HEK293 (cell line): ENCODE results near the gene COL6A5.

Experiments used
- CTCF ChIA-PET: fragments of 350-600 bp; formaldehyde crosslinking; extraction: SDS; loops from one replicate; lab custom pipeline; 2021; ENCODE audit warnings: antibody characterized with exemption; lab: Yijun Ruan, JAX
- POLR2A ChIA-PET: fragments of 300-600 bp; formaldehyde crosslinking; extraction: SDS; loops from one replicate; lab custom pipeline; 2020; ENCODE audit warnings: antibody characterized with exemption, inconsistent platforms; lab: Yijun Ruan, JAX
- H3K27ac ChIP-seq: fragments of 200-500 bp; sonication (Bioruptor generic); 2 replicates; pipeline ENCODE4 v1.5.1; 2014; ENCODE audit warnings: low read depth, low read length, control low read depth, inconsistent platforms; ENCODE audit errors: extremely low read depth
- H3K36me3 ChIP-seq, 2 experiments: fragments of 200-500 bp in 1 of 2; sonication (Bioruptor generic) in 1 of 2; 1 replicate in 1 of 2; 2 replicates in 1 of 2; pipeline ENCODE4 v1.5.1; 2014 to 2017; ENCODE audit warnings: inconsistent platforms in 2 of 2, low read length in 2 of 2; ENCODE audit not compliant: control insufficient read depth in 2 of 2, insufficient read depth in 1 of 2
- H3K4me1 ChIP-seq: fragments of 200-500 bp; sonication (Bioruptor generic); 2 replicates; pipeline ENCODE4 v1.5.1; 2014; ENCODE audit warnings: mild to moderate bottlenecking, low read length, inconsistent platforms; ENCODE audit not compliant: control insufficient read depth, insufficient read depth
- H3K4me3 ChIP-seq: 2 replicates; pipeline ENCODE4 v1.5.1; 2011; ENCODE audit warnings: low read depth, mild to moderate bottlenecking, control low read depth, low read length, moderate library complexity
- H3K9me3 ChIP-seq: fragments of 200-500 bp; sonication (Bioruptor generic); 2 replicates; pipeline ENCODE4 v1.5.1; 2014; ENCODE audit warnings: low read depth, low read length, inconsistent platforms; ENCODE audit not compliant: control insufficient read depth, insufficient read depth
- BCL11A ChIP-seq: fragments of 450-650 bp; formaldehyde crosslinking; IDR thresholded peaks from 2 replicates; pipeline ENCODE4 v1.5.1; 2016; ENCODE audit warnings: low read depth, missing biosample characterization, missing genetic modification characterization
- BCL11B ChIP-seq: fragments of 450-650 bp; formaldehyde crosslinking; IDR thresholded peaks from 2 replicates; pipeline ENCODE4 v1.5.1; 2016; ENCODE audit warnings: low read depth, missing biosample characterization, missing genetic modification characterization
- GLIS1 ChIP-seq: fragments of 450-650 bp; formaldehyde crosslinking; IDR thresholded peaks from 2 replicates; pipeline ENCODE4 v1.5.1; 2016; ENCODE audit warnings: missing biosample characterization, missing genetic modification characterization
- HOXC10 ChIP-seq: sonication (generic); formaldehyde crosslinking; IDR thresholded peaks from 2 replicates; pipeline ENCODE4 v1.8.1; 2023; ENCODE audit warnings: mild to moderate bottlenecking, missing genetic modification reagents
- KLF7 ChIP-seq: fragments of 450-650 bp; formaldehyde crosslinking; IDR thresholded peaks from 2 replicates; pipeline ENCODE4 v1.5.1; 2016; ENCODE audit warnings: missing biosample characterization, missing genetic modification characterization, borderline replicate concordance
- REPIN1 ChIP-seq: fragments of 450-650 bp; formaldehyde crosslinking; IDR thresholded peaks from 2 replicates; pipeline ENCODE4 v1.5.1; 2017; ENCODE audit warnings: missing biosample characterization, missing genetic modification characterization, low read depth
- TCF7L2 ChIP-seq: IDR thresholded peaks from 2 replicates; pipeline ENCODE4 v1.6.1; 2011; ENCODE audit warnings: low read depth, mild to moderate bottlenecking, inconsistent platforms, low read length, moderate library complexity, borderline replicate concordance
- ZBTB17 ChIP-seq: fragments of 450-650 bp; formaldehyde crosslinking; IDR thresholded peaks from 2 replicates; pipeline ENCODE4 v1.5.1; 2016; ENCODE audit warnings: missing biosample characterization, missing genetic modification characterization
- ZNF121 ChIP-seq: fragments of 450-650 bp; formaldehyde crosslinking; IDR thresholded peaks from 2 replicates; pipeline ENCODE4 v1.5.1; 2016; ENCODE audit warnings: missing biosample characterization, missing genetic modification characterization
- ZNF223 ChIP-seq: fragments of 450-650 bp; formaldehyde crosslinking; IDR thresholded peaks from 2 replicates; pipeline ENCODE4 v1.5.1; 2016; ENCODE audit warnings: missing biosample characterization, missing genetic modification characterization
- ZNF24 ChIP-seq: fragments of 450-650 bp; formaldehyde crosslinking; IDR thresholded peaks from 2 replicates; pipeline ENCODE4 v1.5.1; 2016; ENCODE audit warnings: missing biosample characterization, missing genetic modification characterization
- ZNF248 ChIP-seq: fragments of 450-650 bp; formaldehyde crosslinking; IDR thresholded peaks from 2 replicates; pipeline ENCODE4 v1.5.1; 2017; ENCODE audit warnings: missing biosample characterization, missing genetic modification characterization
- ZNF37A ChIP-seq: fragments of 450-650 bp; IDR thresholded peaks from 2 replicates; pipeline ENCODE4 v1.5.1; 2018; ENCODE audit warnings: missing biosample characterization, missing genetic modification characterization
- ZNF544 ChIP-seq: fragments of 450-650 bp; formaldehyde crosslinking; IDR thresholded peaks from 2 replicates; pipeline ENCODE4 v1.5.0; 2017; ENCODE audit warnings: missing biosample characterization, missing genetic modification characterization
- ZNF561 ChIP-seq: fragments of 450-650 bp; IDR thresholded peaks from 2 replicates; pipeline ENCODE4 v1.5.1; 2018; ENCODE audit warnings: missing biosample characterization, missing genetic modification characterization, borderline replicate concordance
- ZNF585B ChIP-seq: fragments of 450-650 bp; formaldehyde crosslinking; IDR thresholded peaks from 2 replicates; pipeline ENCODE4 v1.5.1; 2016; ENCODE audit warnings: missing biosample characterization, missing genetic modification characterization
- ZNF624 ChIP-seq: fragments of 450-650 bp; formaldehyde crosslinking; IDR thresholded peaks from 2 replicates; pipeline ENCODE4 v1.5.1; 2017; ENCODE audit warnings: missing biosample characterization, missing genetic modification characterization
- ZNF677 ChIP-seq: fragments of 450-650 bp; IDR thresholded peaks from 2 replicates; pipeline ENCODE4 v1.5.0; 2018; ENCODE audit warnings: missing biosample characterization, mild to moderate bottlenecking, missing genetic modification characterization, moderate library complexity
- ZNF768 ChIP-seq: fragments of 450-650 bp; formaldehyde crosslinking; IDR thresholded peaks from 2 replicates; pipeline ENCODE4 v1.5.1; 2018; ENCODE audit warnings: missing biosample characterization, mild to moderate bottlenecking, missing genetic modification characterization
- ZNF837 ChIP-seq: fragments of 450-650 bp; formaldehyde crosslinking; IDR thresholded peaks from 2 replicates; pipeline ENCODE4 v1.5.1; 2016; ENCODE audit warnings: missing biosample characterization, missing genetic modification characterization
- ZSCAN30 ChIP-seq: fragments of 450-650 bp; IDR thresholded peaks from 2 replicates; pipeline ENCODE4 v1.5.1; 2018; ENCODE audit warnings: missing biosample characterization, mild to moderate bottlenecking, missing genetic modification characterization, moderate library complexity
- TF ChIP-seq, protein P1 (sequence below): fragments of 450-650 bp; formaldehyde crosslinking; optimal IDR thresholded peaks from 2 replicates; pipeline ENCODE3; 2016; ENCODE audit warnings: missing biosample characterization, mild to moderate bottlenecking, missing genetic modification characterization
- TF ChIP-seq, protein P2 (sequence below): fragments of 450-650 bp; formaldehyde crosslinking; IDR thresholded peaks from 2 replicates; pipeline ENCODE4 v1.5.1; 2016; ENCODE audit warnings: missing biosample characterization, missing genetic modification characterization
- TF ChIP-seq, protein P3 (sequence below): IDR thresholded peaks from 2 replicates; pipeline ENCODE4 v1.6.1; 2011; ENCODE audit warnings: mild to moderate bottlenecking, low read depth, low read length, borderline replicate concordance
- TF ChIP-seq, protein P4 (sequence below): fragments of 450-650 bp; formaldehyde crosslinking; IDR thresholded peaks from 2 replicates; pipeline ENCODE4 v1.5.1; 2017; ENCODE audit warnings: missing biosample characterization, missing genetic modification characterization
- TF ChIP-seq, protein P5 (sequence below): fragments of 450-650 bp; formaldehyde crosslinking; IDR thresholded peaks from 2 replicates; pipeline ENCODE4 v1.5.1; 2017; ENCODE audit warnings: missing biosample characterization, missing genetic modification characterization
- TF ChIP-seq, protein P6 (sequence below): fragments of 450-650 bp; IDR thresholded peaks from 2 replicates; pipeline ENCODE4 v1.5.1; 2018; ENCODE audit warnings: missing biosample characterization, missing genetic modification characterization

Gene COL6A5

DNA sequence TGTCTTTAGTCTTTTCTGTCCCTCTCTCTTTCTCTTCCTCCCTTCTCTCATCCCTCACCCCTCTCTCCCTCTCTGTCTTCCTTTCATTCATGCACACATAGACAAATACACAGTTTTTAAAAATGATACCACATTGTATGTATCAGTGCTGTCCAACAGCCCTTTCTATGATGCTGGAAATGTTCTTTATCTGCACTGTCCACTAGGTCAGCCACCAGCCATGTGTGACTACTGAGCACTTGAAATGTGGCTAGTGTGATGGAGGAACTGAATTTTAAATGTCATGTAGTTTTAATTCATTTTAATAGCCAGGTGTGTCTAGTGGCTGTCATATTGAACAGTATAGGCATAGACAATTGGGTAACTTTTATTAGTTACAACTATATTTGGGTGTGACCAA, 34.9 kb downstream of the COL6A5 start:
- ChIA-PET CTCF (no interaction called here), POLR2A (no interaction called here)
- no peak overlapping the region for H3K27ac ChIP-seq
- no peak for TF ChIP-seq BCL11A (tag by site-specific recombination)
- TF ChIP-seq ZNF248 (tag by site-specific recombination) = no peak
- no peak for TF ChIP-seq ZNF37A (tag by site-specific recombination)
- no peak for TF ChIP-seq ZNF768 (tag by site-specific recombination)
- no peak for TF ChIP-seq ZSCAN30
- TF ChIP-seq ZNF585B (tag by site-specific recombination) = no peak
- no peak for TF ChIP-seq ZBTB17 (tag by site-specific recombination)
- no peak for TF ChIP-seq ZNF121
- TF ChIP-seq, protein P1, sequence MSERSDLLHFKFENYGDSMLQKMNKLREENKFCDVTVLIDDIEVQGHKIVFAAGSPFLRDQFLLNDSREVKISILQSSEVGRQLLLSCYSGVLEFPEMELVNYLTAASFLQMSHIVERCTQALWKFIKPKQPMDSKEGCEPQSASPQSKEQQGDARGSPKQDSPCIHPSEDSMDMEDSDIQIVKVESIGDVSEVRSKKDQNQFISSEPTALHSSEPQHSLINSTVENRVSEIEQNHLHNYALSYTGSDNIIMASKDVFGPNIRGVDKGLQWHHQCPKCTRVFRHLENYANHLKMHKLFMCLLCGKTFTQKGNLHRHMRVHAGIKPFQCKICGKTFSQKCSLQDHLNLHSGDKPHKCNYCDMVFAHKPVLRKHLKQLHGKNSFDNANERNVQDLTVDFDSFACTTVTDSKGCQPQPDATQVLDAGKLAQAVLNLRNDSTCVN = no peak
- TF ChIP-seq, protein P2, sequence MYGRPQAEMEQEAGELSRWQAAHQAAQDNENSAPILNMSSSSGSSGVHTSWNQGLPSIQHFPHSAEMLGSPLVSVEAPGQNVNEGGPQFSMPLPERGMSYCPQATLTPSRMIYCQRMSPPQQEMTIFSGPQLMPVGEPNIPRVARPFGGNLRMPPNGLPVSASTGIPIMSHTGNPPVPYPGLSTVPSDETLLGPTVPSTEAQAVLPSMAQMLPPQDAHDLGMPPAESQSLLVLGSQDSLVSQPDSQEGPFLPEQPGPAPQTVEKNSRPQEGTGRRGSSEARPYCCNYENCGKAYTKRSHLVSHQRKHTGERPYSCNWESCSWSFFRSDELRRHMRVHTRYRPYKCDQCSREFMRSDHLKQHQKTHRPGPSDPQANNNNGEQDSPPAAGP (tag by site-specific recombination) = no peak
- H3K4me1 ChIP-seq = no peaks in the 10 kb centered on the region
- no peak overlapping the region for H3K4me3 ChIP-seq
- H3K36me3 ChIP-seq = no peaks in the 10 kb centered on the region
- no peaks in the 10 kb centered on the region for H3K9me3 ChIP-seq

DNA sequence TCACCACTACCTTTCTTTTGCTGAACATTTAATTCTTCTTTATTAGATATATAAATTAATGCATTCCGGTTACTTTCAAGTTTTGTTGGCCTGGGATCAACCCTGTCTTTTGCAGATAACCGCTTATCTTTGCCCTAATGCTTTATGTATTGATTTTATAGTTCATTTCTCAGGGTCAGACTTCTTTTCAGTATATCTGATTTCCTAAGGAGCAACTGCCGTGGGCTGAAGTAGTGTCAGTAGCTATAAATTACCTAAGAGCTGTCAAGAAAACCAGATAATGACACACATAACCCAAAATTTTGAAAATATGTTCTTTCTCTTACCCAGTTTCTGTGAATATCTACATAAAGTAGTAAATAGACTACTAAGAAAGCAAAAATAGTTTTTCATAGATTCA, 38.0 kb downstream of the COL6A5 start:
- H3K27ac ChIP-seq = no peak overlapping the region
- CTCF ChIA-PET = no interaction called here
- H3K4me1 ChIP-seq = no peaks in the 10 kb centered on the region
- POLR2A ChIA-PET = no interaction called here
- H3K4me3 ChIP-seq = no peak overlapping the region
- TF ChIP-seq TCF7L2 (no peak), REPIN1 (tag by site-specific recombination) (no peak), ZNF677 (tag by site-specific recombination) (no peak), ZNF223 (tag by site-specific recombination) (no peak), ZNF544 (tag by site-specific recombination) (no peak), ZNF24 (tag by site-specific recombination) (no peak), KLF7 (tag by site-specific recombination) (no peak), BCL11B (no peak), HOXC10 (CRISPR knock-in tag) (no peak), ZNF561 (tag by site-specific recombination) (no peak), ZNF837 (tag by site-specific recombination) (no peak), GLIS1 (no peak), ZNF624 (no peak)
- TF ChIP-seq, protein P3, sequence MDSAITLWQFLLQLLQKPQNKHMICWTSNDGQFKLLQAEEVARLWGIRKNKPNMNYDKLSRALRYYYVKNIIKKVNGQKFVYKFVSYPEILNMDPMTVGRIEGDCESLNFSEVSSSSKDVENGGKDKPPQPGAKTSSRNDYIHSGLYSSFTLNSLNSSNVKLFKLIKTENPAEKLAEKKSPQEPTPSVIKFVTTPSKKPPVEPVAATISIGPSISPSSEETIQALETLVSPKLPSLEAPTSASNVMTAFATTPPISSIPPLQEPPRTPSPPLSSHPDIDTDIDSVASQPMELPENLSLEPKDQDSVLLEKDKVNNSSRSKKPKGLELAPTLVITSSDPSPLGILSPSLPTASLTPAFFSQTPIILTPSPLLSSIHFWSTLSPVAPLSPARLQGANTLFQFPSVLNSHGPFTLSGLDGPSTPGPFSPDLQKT = no peak
- TF ChIP-seq, protein P4, sequence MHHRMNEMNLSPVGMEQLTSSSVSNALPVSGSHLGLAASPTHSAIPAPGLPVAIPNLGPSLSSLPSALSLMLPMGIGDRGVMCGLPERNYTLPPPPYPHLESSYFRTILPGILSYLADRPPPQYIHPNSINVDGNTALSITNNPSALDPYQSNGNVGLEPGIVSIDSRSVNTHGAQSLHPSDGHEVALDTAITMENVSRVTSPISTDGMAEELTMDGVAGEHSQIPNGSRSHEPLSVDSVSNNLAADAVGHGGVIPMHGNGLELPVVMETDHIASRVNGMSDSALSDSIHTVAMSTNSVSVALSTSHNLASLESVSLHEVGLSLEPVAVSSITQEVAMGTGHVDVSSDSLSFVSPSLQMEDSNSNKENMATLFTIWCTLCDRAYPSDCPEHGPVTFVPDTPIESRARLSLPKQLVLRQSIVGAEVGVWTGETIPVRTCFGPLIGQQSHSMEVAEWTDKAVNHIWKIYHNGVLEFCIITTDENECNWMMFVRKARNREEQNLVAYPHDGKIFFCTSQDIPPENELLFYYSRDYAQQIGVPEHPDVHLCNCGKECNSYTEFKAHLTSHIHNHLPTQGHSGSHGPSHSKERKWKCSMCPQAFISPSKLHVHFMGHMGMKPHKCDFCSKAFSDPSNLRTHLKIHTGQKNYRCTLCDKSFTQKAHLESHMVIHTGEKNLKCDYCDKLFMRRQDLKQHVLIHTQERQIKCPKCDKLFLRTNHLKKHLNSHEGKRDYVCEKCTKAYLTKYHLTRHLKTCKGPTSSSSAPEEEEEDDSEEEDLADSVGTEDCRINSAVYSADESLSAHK (tag by site-specific recombination) = no peak
- TF ChIP-seq, protein P5, sequence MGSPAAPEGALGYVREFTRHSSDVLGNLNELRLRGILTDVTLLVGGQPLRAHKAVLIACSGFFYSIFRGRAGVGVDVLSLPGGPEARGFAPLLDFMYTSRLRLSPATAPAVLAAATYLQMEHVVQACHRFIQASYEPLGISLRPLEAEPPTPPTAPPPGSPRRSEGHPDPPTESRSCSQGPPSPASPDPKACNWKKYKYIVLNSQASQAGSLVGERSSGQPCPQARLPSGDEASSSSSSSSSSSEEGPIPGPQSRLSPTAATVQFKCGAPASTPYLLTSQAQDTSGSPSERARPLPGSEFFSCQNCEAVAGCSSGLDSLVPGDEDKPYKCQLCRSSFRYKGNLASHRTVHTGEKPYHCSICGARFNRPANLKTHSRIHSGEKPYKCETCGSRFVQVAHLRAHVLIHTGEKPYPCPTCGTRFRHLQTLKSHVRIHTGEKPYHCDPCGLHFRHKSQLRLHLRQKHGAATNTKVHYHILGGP (tag by site-specific recombination) = no peak
- TF ChIP-seq, protein P6, sequence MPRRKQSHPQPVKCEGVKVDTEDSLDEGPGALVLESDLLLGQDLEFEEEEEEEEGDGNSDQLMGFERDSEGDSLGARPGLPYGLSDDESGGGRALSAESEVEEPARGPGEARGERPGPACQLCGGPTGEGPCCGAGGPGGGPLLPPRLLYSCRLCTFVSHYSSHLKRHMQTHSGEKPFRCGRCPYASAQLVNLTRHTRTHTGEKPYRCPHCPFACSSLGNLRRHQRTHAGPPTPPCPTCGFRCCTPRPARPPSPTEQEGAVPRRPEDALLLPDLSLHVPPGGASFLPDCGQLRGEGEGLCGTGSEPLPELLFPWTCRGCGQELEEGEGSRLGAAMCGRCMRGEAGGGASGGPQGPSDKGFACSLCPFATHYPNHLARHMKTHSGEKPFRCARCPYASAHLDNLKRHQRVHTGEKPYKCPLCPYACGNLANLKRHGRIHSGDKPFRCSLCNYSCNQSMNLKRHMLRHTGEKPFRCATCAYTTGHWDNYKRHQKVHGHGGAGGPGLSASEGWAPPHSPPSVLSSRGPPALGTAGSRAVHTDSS (tag by site-specific recombination) = no peak
- H3K36me3 ChIP-seq = no peaks in the 10 kb centered on the region
- H3K9me3 ChIP-seq = no peaks in the 10 kb centered on the region
